ENCODE measurements around the gene METTL17.
A peak's percentile ranks its signal among the peaks of the same experiment; 100 is the strongest.

METTL17 gene

DNA sequence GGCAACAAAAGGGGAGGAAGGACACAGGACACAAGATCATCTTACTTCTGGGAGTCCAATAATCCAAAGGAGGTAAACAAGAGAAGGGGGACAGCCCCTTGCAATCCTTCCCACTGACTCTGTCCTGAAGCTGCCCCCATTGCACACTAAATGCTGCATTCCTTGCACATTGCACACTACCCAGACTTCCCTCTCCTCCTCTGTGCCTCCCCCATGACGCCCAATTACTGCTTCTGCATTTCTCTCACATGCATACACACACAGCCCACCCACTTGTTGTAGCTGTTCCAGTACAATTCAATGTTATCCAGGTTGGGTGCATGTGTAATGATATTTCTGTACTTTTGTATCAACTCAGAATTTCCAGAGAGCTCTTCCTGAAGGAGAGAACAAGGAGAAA lies 29.6 kb downstream of the METTL17 start:
- no peak for DNase-seq
- TF ChIP-seq, protein P1, sequence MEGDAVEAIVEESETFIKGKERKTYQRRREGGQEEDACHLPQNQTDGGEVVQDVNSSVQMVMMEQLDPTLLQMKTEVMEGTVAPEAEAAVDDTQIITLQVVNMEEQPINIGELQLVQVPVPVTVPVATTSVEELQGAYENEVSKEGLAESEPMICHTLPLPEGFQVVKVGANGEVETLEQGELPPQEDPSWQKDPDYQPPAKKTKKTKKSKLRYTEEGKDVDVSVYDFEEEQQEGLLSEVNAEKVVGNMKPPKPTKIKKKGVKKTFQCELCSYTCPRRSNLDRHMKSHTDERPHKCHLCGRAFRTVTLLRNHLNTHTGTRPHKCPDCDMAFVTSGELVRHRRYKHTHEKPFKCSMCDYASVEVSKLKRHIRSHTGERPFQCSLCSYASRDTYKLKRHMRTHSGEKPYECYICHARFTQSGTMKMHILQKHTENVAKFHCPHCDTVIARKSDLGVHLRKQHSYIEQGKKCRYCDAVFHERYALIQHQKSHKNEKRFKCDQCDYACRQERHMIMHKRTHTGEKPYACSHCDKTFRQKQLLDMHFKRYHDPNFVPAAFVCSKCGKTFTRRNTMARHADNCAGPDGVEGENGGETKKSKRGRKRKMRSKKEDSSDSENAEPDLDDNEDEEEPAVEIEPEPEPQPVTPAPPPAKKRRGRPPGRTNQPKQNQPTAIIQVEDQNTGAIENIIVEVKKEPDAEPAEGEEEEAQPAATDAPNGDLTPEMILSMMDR (IDR thresholded peaks at IDR 0.05; ENCODE audit: low read depth, low read length) = no peak
- H3K27ac ChIP-seq = no peak overlapping the region
- no peak overlapping the region for H3K4me3 ChIP-seq (ENCODE audit: low read depth, low read length)
- H3K9me3 ChIP-seq (ENCODE audit: severe bottlenecking) = no peaks in the 10 kb centered on the region
- H3K27me3 ChIP-seq (ENCODE audit: insufficient read depth, low read depth, severe bottlenecking) = no peaks in the 10 kb centered on the region
- H3K36me3 ChIP-seq = peaks cover 10% of the 10 kb centered on the region; the same call in 1 of the 2 replicates

DNA sequence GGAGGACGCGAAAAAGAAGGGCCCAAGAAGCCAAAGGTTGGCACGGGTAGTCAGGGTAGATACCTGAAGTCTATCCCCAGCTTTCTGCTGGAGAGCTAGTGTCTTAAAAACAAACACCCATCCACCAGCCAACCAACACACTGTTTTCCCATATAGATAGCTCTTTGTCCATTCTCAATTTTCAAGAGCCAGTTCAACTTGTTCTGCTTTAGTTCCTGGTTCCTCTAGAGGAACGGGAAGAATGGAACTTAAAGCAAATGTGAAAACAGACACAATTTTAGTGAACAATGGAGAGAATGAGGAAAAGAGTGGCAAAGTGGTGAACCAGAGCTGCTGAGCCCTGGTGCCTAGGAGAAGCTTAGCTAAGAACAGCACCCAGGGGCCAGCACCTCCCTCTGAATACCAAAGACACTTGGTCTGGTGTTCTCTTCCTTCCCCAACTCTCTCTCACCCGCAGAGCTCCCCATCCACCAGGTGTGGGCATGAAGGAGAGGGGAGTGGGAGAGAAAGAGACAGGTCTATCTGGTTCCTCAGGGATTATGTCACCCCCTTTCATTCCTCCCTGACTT lies 31.3 kb downstream of the METTL17 start:
- Histone ChIP-seq H3K9me3 (ENCODE audit: severe bottlenecking) (no peaks in the 10 kb centered on the region), H3K27ac (no peak overlapping the region), H3K36me3 (peaks cover 10% of the 10 kb centered on the region; the same call in 1 of the 2 replicates), H3K27me3 (ENCODE audit: insufficient read depth, low read depth, severe bottlenecking) (no peaks in the 10 kb centered on the region), H3K4me3 (ENCODE audit: low read depth, low read length) (no peak overlapping the region)
- TF ChIP-seq, protein P1 (IDR thresholded peaks at IDR 0.05; ENCODE audit: low read depth, low read length) = no peak
- DNase-seq = no peak

DNA sequence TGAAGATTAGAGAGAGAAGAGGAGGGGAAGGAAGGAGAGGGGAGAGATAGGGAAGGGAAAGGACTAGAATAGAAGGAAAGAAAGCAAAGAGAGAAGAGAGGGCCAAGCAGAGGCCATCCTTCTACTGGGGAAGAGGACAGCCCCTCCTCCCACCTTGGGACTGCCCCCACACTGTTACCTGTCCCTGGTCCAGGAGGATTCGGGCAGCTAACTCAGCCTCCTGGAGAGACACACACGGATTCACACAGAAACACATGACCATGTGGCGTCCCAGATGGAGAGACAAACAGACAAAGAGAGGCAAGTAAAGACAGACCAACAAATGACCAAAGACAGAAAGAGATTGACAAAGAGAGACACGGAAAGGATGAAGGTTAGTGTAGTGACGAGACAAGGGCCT lies 32.9 kb downstream of the METTL17 start:
- DNase-seq = no peak
- TF ChIP-seq, protein P1 (IDR thresholded peaks at IDR 0.05; ENCODE audit: low read depth, low read length) = no peak
- Histone ChIP-seq H3K27me3 (ENCODE audit: insufficient read depth, low read depth, severe bottlenecking) (no peaks in the 10 kb centered on the region), H3K27ac (no peak overlapping the region), H3K36me3 (peaks cover 10% of the 10 kb centered on the region; the same call in 1 of the 2 replicates), H3K4me3 (ENCODE audit: low read depth, low read length) (no peak overlapping the region), H3K9me3 (ENCODE audit: severe bottlenecking) (no peaks in the 10 kb centered on the region)

DNA sequence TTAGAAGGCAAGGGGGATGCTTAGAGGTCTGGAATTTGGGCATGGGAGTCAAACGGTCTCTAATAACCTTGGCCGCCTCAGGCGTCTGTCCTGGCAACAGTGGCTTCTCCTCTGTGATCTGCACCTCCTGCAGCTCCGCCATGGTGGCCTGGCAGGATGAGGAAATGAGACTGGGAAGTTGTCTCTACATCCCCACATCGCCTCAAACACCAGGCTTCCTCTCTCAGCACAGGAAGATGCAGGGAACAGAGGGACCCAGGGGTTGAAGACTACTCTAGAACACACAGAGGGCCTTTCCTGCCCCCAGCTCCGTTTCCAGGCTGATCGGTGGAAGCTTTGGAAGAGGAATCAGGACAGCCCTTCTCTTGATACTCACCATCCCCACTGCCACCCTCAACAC lies 33.4 kb downstream of the METTL17 start:
- H3K4me3 ChIP-seq (ENCODE audit: low read depth, low read length) = no peak overlapping the region
- peaks cover 10% of the 10 kb centered on the region; the same call in 1 of the 2 replicates for H3K36me3 ChIP-seq
- no peak overlapping the region for H3K27ac ChIP-seq
- TF ChIP-seq, protein P1 (IDR thresholded peaks at IDR 0.05; ENCODE audit: low read depth, low read length) = no peak
- no peak for DNase-seq
- H3K27me3 ChIP-seq (ENCODE audit: insufficient read depth, low read depth, severe bottlenecking) = no peaks in the 10 kb centered on the region
- H3K9me3 ChIP-seq (ENCODE audit: severe bottlenecking) = no peaks in the 10 kb centered on the region

DNA sequence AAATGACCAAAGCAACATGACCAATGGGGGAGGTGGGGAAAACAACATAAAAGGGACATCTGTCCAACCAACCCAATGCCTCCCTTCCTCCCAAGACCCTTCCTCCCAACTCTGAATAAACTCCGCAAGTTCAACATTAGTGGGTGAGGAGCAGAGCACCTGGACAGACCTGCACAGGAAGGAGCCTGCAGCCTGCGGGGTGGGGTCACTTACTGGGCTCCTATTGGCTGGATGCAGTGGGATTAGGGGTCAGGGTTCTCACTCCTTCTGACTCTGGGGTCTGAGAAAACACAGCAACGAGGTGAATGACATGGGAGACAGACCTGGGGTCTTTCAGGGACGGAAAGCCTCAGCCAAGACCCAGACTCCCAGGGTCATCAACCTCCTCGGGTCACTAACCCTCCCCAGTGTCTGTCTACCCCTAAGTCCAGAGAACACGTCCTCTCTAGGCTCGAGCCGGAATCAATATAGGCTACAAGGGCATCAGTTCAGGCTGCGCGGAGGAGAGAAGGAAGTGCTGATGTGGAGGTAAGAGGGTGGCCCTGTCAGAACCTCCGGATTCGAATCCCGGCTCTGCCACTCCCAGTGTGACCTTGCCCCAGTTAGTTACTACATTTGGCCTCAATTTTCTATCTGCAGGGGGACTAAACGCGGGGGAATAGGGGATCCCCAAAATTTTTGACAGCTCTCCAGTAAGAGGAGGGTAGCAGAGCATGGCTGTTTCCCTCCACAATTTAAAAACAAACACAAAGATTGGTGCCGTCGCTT lies 34.2 kb downstream of the METTL17 start:
- peak overlapping the region; percentile 83 for H3K4me3 ChIP-seq (ENCODE audit: low read depth, low read length)

More for the DNA sequence above, 34.2 kb downstream of the METTL17 start:
- Histone ChIP-seq H3K9me3 (ENCODE audit: severe bottlenecking) (no peaks in the 10 kb centered on the region), H3K27ac (peak overlapping the region; percentile 78), H3K36me3 (peaks cover 10% of the 10 kb centered on the region; the same call in 1 of the 2 replicates), H3K27me3 (ENCODE audit: insufficient read depth, low read depth, severe bottlenecking) (no peaks in the 10 kb centered on the region)
- TF ChIP-seq, protein P1 (IDR thresholded peaks at IDR 0.05; ENCODE audit: low read depth, low read length) = no peak
- DNase-seq = no peak
